HFFc6 (cell line): ENCODE results near the gene PRDM1. TPM values are rescaled to one million over a fixed set of nuclear protein-coding genes. Genes with fewer than 3 reads are reported as not detected.

Experiments used
- DNase-seq: peaks from one replicate; pipeline ENCODE4 v3.0.0-alpha.2; 2018
- H3K27ac Mint-ChIP-seq: 2 replicates; pipeline ENCODE4 v1.8.0; 2020; ENCODE audit warnings: mild to moderate bottlenecking, mixed read lengths
- H3K27me3 Mint-ChIP-seq: 2 replicates; pipeline ENCODE4 v1.8.0; 2021; ENCODE audit warnings: mild to moderate bottlenecking, moderate library complexity, mixed read lengths; ENCODE audit not compliant: insufficient read depth
- H3K36me3 Mint-ChIP-seq: 2 replicates; pipeline ENCODE4 v1.8.0; 2021; ENCODE audit warnings: low read depth, mixed read lengths
- H3K4me1 Mint-ChIP-seq: 2 replicates; pipeline ENCODE4 v1.8.0; 2020; ENCODE audit warnings: low read depth, mixed read lengths
- H3K4me3 Mint-ChIP-seq: 2 replicates; pipeline ENCODE4 v1.8.0; 2020; ENCODE audit warnings: mild to moderate bottlenecking, moderate library complexity, mixed read lengths
- H3K9me3 Mint-ChIP-seq: 2 replicates; pipeline ENCODE4 v1.8.0; 2020; ENCODE audit warnings: mild to moderate bottlenecking, mixed read lengths
- total RNA-seq, 6 experiments: library from RNA; stranded (reverse); fragmentation: NEBNext Ultra II Directional; extraction: Animal tissue kit (Norgen Biotek cat#: 25700); gene quantifications; 2 replicates in 1 of 6; 3 replicates in 5 of 6; pipeline ENCODE4 v1.2.3, GENCODE V29; 2021
- TF ChIP-seq, protein P1 (sequence below): fragments of 200-600 bp; sonication (generic); IDR thresholded peaks from 2 replicates; pipeline ENCODE4 v1.5.0; 2021; ENCODE audit warnings: antibody characterized with exemption, mild to moderate bottlenecking

The PRDM1 gene
- total RNA-seq, 6 experiments from 2014 or later: 8.4 to 12.3 (median 10.3) TPM

DNA sequence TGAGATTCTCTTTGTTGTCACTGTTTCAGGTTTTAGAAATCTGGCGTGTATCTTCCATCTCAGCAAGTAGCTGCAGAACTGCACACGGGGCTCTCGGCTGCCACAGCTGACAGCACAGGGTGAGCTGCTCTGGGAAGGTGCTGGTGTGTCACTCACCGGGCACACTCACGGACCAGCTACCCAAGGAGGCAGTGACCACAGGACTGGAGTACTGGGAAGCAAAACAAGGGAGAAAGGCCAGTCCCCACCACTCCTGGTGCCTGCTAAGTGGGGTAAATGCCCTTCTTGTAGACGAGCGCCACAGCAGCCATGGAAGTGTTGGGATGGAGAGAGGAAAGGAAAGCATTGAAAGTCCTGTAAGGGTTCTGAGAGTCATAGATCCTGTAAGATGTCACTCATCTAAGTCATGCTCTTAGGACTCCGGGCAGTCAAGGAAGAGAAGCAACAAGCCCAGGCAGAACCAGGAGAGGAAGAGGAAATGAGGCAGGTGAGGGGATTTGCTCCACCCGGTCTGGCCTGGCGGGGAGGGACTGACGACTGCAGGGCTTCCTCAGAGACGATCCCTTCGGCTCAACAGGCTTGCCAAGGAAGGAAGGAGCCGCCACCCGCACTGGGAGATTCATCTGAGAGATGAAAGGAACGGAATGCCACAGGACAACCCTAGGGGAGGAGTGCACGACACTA, 48.1 kb downstream of the PRDM1 start:
- TF ChIP-seq, protein P1, sequence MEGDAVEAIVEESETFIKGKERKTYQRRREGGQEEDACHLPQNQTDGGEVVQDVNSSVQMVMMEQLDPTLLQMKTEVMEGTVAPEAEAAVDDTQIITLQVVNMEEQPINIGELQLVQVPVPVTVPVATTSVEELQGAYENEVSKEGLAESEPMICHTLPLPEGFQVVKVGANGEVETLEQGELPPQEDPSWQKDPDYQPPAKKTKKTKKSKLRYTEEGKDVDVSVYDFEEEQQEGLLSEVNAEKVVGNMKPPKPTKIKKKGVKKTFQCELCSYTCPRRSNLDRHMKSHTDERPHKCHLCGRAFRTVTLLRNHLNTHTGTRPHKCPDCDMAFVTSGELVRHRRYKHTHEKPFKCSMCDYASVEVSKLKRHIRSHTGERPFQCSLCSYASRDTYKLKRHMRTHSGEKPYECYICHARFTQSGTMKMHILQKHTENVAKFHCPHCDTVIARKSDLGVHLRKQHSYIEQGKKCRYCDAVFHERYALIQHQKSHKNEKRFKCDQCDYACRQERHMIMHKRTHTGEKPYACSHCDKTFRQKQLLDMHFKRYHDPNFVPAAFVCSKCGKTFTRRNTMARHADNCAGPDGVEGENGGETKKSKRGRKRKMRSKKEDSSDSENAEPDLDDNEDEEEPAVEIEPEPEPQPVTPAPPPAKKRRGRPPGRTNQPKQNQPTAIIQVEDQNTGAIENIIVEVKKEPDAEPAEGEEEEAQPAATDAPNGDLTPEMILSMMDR: no peak
- no peaks in the 10 kb centered on the region for H3K27me3 Mint-ChIP-seq
- H3K4me1 Mint-ChIP-seq: peaks cover 37% of the 10 kb centered on the region
- peaks cover 3% of the 10 kb centered on the region; the same call in 1 of the 2 replicates for H3K36me3 Mint-ChIP-seq
- no peak for DNase-seq
- no peaks in the 10 kb centered on the region for H3K9me3 Mint-ChIP-seq
- no peak overlapping the region for H3K4me3 Mint-ChIP-seq
- H3K27ac Mint-ChIP-seq: peak overlapping the region; percentile 16; the same call in 1 of the 2 replicates

DNA sequence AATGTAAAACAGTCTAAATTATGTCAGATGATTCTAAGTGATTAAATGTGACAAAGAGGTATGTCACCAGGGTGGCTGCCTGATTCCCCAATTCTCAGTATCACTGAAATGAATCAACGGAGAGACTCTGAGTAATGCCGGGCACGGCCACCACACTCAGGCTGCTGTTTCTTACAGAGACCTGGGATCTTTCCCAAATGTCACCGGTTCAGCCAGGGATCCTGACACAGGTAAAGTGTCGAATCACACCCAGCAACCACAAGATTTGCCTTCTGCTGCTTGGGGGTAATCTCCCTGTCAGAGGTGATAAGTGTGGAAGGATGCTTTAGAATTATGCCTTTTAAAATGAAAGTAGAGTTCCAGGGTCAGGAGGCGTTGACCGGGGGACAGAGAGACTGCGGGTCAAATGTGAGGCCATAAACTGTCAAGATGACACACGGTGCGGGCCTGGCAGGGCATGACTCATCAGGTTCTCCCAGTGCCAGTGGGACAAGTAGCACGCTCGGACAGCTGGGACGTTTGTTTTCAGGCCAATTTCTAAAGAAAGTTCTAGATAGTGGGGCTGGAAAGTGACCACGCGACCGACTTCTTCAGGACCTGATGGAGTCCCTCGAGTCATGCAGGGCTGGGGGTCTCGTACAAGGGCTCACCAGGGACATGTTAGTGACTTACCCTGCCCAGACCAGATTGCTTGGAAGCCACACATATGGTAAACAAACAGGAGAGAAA, 48.9 kb downstream of the PRDM1 start:
- TF ChIP-seq, protein P1: no peak
- Mint-ChIP-seq H3K36me3 (peaks cover 3% of the 10 kb centered on the region; the same call in 1 of the 2 replicates), H3K4me1 (peaks cover 29% of the 10 kb centered on the region), H3K27ac (peak overlapping the region; percentile 19), H3K4me3 (peak overlapping the region; percentile 51; the same call in 1 of the 2 replicates), H3K9me3 (no peaks in the 10 kb centered on the region), H3K27me3 (no peaks in the 10 kb centered on the region)
- DNase-seq: no peak

DNA sequence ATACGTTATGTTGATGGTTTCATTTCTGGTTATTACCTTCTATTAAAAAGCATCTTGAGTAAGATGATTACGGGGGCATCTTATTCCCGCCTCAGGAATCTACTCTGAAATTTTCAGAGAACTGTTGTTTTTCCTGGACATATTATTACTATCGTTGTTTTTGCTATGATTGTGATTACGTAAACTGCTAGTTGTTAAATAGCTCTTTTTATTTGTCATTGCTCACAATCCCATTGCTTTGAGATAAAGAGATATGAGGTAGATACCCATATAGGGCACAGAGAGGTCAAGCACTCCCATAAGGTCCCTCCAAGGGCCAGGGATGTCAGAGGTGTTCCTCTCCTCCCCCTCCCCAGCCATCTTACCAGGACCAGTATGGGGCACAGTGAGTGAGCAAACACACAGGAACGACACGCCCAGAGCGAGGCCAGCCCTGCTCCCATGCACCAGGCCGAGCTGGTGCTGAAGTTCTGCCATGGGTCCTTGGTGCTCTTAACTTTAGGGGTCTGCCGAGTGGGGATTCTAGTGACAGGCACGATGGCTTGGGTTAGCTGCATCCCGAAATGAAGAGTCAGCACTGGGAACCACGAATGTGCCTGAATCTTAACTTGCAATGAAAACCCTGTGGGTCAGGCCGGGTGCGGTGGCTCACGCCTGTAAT, 49.9 kb downstream of the PRDM1 start:
- DNase-seq: no peak
- Mint-ChIP-seq H3K27ac (no peak overlapping the region; the same call in 1 of the 2 replicates), H3K36me3 (peaks cover 3% of the 10 kb centered on the region; the same call in 1 of the 2 replicates), H3K27me3 (no peaks in the 10 kb centered on the region), H3K4me1 (peaks cover 22% of the 10 kb centered on the region), H3K4me3 (no peak overlapping the region; the same call in 1 of the 2 replicates), H3K9me3 (no peaks in the 10 kb centered on the region)
- TF ChIP-seq, protein P1: no peak

DNA sequence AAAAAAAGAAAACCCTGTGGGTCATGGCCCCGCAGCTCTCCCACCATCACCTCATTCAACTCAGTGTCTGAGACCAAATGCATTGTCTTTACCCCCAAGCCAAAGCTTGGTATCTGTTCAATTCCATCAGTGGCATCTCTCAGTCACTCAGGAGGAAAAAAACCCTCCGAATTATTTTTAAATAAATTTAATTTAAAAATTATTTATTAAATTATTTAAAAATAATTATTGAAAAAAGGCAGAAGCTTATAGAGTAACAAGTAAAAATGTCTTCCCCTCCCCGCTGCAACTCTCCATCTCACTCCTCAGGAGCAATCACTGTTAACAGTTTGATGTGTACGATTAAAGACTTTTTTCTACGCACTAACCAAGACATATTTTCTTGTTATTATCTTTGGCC, 50.7 kb downstream of the PRDM1 start:
- Mint-ChIP-seq H3K36me3 (peaks cover 3% of the 10 kb centered on the region; the same call in 1 of the 2 replicates), H3K27me3 (no peaks in the 10 kb centered on the region), H3K27ac (no peak overlapping the region), H3K4me3 (no peak overlapping the region), H3K9me3 (no peaks in the 10 kb centered on the region), H3K4me1 (peaks cover 23% of the 10 kb centered on the region)
- TF ChIP-seq, protein P1: no peak
- no peak for DNase-seq

DNA sequence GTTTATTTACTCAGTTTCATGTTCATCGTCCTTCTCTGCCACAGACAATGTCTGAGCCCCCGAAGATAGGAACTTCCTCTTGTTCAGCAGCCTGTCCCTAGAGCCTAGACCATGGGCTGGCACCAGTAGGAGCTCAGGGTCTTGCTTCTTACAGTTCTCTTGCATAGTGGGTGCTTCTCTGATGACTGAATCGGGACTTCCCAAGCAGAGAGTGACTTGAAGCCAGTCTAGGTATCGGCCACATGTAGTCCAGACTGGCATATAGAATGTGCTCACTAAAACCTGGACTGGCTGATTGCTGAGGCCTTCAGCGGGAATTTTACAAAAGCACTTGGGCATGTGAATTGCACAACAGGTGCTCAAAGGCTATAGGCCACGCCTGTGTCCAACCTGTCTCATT, 52.0 kb downstream of the PRDM1 start:
- TF ChIP-seq, protein P1: no peak
- H3K9me3 Mint-ChIP-seq: no peaks in the 10 kb centered on the region
- DNase-seq: no peak
- H3K4me1 Mint-ChIP-seq: peaks cover 33% of the 10 kb centered on the region
- no peak overlapping the region for H3K4me3 Mint-ChIP-seq
- peaks cover 3% of the 10 kb centered on the region; the same call in 1 of the 2 replicates for H3K36me3 Mint-ChIP-seq
- H3K27me3 Mint-ChIP-seq: peaks cover 3% of the 10 kb centered on the region; the same call in 1 of the 2 replicates
- H3K27ac Mint-ChIP-seq: no peak overlapping the region
